ENCODE data around the gene BCAS4. TPM values are rescaled to one million over a fixed set of nuclear protein-coding genes. Genes with fewer than 3 reads are reported as not detected.

BCAS4 gene
- total RNA-seq, 1 donor from 2014 or later, result 46.7 TPM

DNA sequence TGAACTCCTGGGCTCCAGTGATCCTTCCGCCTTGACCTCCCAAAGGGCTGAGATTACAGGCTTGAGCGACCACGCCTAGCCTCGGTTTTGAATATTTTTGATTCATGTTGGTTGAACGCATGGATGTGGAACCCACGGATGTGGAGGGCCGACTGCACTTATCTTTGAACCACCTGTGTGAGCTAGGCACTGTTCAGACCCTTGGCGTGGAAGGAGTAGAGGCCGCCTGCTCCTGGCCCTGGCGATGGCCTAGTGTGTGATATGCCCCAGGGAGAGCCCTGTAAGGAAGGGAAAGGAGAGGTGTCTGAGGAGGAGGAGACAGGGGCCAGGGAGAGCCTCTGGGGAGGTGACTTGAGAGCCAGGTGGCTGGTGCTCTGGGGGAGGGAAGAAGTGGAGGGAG is 64.3 kb downstream of the BCAS4 start:
- CTCF ChIA-PET, result no interaction called here
- no peak for TF ChIP-seq CTCF (IDR thresholded peaks at IDR 0.05)
- DNase-seq (no peak), ATAC-seq (ENCODE audit: low read depth) (peak; percentile 60)
- intact Hi-C loops (cut with micrococcal nuclease), result loop anchor here (2.0 kb wide), 1 partner anchor 14 kb away; no protein-coding TSS in a partner anchor
- POLR2A ChIA-PET, result interaction anchor here (0.6 to 1.4 kb wide), 4 partner anchors 14 to 340 kb away, joined by 3 to 4 read pairs (median 4); no protein-coding TSS in a partner anchor
- Mint-ChIP-seq H3K4me1 (peaks cover 26% of the 10 kb centered on the region), H3K9me3 (no peaks in the 10 kb centered on the region), H3K4me3 (peak overlapping the region; percentile 24), H3K36me3 (ENCODE audit: low read depth) (peaks cover 47% of the 10 kb centered on the region), H3K27ac (peak overlapping the region; percentile 75), H3K27me3 (no peaks in the 10 kb centered on the region)

- H3K27ac Mint-ChIP-seq, result no peak overlapping the region
- TF ChIP-seq CTCF (IDR thresholded peaks at IDR 0.05), result no peak
Measured at GRCh38 chr20:50861012-50861411, 66.2 kb downstream of the BCAS4 start.

DNA sequence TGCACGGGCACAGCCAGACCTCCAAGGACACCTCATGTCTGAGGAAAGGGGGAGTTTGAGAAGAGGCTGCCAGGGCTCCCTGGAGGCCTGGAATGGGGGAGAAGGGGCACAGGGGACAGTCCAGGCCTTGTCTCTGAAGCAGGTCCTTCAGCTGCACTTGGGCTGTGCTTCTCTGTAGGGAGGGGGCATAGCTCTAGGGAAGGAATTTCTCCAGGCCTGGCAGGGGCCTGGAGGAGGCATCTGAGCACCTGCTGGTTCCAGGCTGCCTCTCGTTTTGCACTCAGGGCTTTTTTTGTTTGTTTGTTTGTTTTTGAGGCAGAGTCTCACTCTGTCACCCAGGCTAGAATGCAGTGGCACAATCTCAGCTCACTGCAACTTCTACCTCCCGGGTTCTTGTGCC is 67.7 kb downstream of the BCAS4 start:
- H3K4me3 Mint-ChIP-seq, result no peak overlapping the region
- H3K4me1 Mint-ChIP-seq, result peaks cover 22% of the 10 kb centered on the region
- no peak for ATAC-seq (ENCODE audit: low read depth)
- H3K36me3 Mint-ChIP-seq (ENCODE audit: low read depth), result peaks cover 38% of the 10 kb centered on the region
- no peaks in the 10 kb centered on the region for H3K9me3 Mint-ChIP-seq
- CTCF ChIA-PET, result interaction anchor here (0.6 to 1.3 kb wide), 2 partner anchors 44 to 69 kb away, joined by 3 read pairs; no protein-coding TSS in a partner anchor
- intact Hi-C loops (cut with micrococcal nuclease), result loop anchor here (5.0 kb wide), 1 partner anchor 40 kb away; no protein-coding TSS in a partner anchor
- POLR2A ChIA-PET, result interaction anchor here (1.0 kb wide), 1 partner anchor 14 kb away, joined by 10 read pairs; no protein-coding TSS in a partner anchor
- no peak for DNase-seq
- no peak for TF ChIP-seq CTCF (IDR thresholded peaks at IDR 0.05)
- no peaks in the 10 kb centered on the region for H3K27me3 Mint-ChIP-seq
- H3K27ac Mint-ChIP-seq, result no peak overlapping the region

More at GRCh38 chr20:50861012-50861411, 66.2 kb downstream of the BCAS4 start:
- ChIA-PET CTCF (no interaction called here), POLR2A (interaction anchor here (0.7 kb wide), 1 partner anchor 1243 kb away, joined by 17 read pairs; no protein-coding TSS in a partner anchor)
- H3K4me1 Mint-ChIP-seq, result peaks cover 22% of the 10 kb centered on the region
- DNase-seq (no peak), ATAC-seq (ENCODE audit: low read depth) (no peak)
- intact Hi-C loops (cut with micrococcal nuclease), result loop anchor here (5.0 kb wide), 1 partner anchor 41 kb away; no protein-coding TSS in a partner anchor
- H3K9me3 Mint-ChIP-seq, result no peaks in the 10 kb centered on the region
- H3K4me3 Mint-ChIP-seq, result no peak overlapping the region
- peaks cover 34% of the 10 kb centered on the region for H3K36me3 Mint-ChIP-seq (ENCODE audit: low read depth)
- H3K27me3 Mint-ChIP-seq, result no peaks in the 10 kb centered on the region

DNA sequence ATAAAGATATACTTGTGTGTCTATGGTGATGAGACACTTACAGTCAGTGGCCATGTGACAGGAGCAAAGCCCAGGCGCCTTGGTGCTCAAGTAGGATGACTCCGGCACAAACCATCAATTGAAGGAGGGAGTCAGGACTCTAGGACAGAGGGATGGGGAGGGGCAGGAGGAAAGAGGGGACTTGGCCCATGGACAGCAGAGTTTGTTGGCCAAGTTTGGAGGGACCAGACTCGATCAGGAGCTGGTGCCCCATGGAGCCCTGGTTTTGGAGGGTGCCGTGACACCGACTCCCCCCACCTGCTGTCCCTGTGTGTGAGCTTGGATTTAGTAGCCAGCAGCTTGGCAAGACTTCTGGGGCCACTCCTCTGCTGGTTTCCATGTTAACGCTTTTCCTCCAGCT is 70.3 kb downstream of the BCAS4 start:
- H3K36me3 Mint-ChIP-seq (ENCODE audit: low read depth), result peaks cover 44% of the 10 kb centered on the region
- H3K27me3 Mint-ChIP-seq, result no peaks in the 10 kb centered on the region
- H3K9me3 Mint-ChIP-seq, result no peaks in the 10 kb centered on the region
- ChIA-PET POLR2A (no interaction called here), CTCF (interaction anchor here (0.9 kb wide), 1 partner anchor 64 kb away, joined by 3 read pairs; no protein-coding TSS in a partner anchor)
- H3K4me1 Mint-ChIP-seq, result peaks cover 4% of the 10 kb centered on the region
- ATAC-seq (ENCODE audit: low read depth) (no peak), DNase-seq (no peak)
- H3K27ac Mint-ChIP-seq, result no peak overlapping the region
- intact Hi-C loops (cut with micrococcal nuclease), result no loop called here
- no peak for TF ChIP-seq CTCF (IDR thresholded peaks at IDR 0.05)
- no peak overlapping the region for H3K4me3 Mint-ChIP-seq

GRCh38 chr20:50865591-50865990 is 70.7 kb downstream of the BCAS4 start:
- ATAC-seq (ENCODE audit: low read depth) (no peak), DNase-seq (no peak)
- no peak overlapping the region for H3K27ac Mint-ChIP-seq
- CTCF ChIA-PET, result interaction anchor here (0.9 kb wide), 1 partner anchor 64 kb away, joined by 3 read pairs; no protein-coding TSS in a partner anchor
- peaks cover 2% of the 10 kb centered on the region for H3K4me1 Mint-ChIP-seq
- POLR2A ChIA-PET, result interaction anchor here (1.0 kb wide), 1 partner anchor 44 kb away, joined by 4 read pairs; no protein-coding TSS in a partner anchor
- peaks cover 42% of the 10 kb centered on the region for H3K36me3 Mint-ChIP-seq (ENCODE audit: low read depth)
- no peaks in the 10 kb centered on the region for H3K27me3 Mint-ChIP-seq
- TF ChIP-seq CTCF (IDR thresholded peaks at IDR 0.05), result no peak
- no peak overlapping the region for H3K4me3 Mint-ChIP-seq
- no peaks in the 10 kb centered on the region for H3K9me3 Mint-ChIP-seq
- intact Hi-C loops (cut with micrococcal nuclease), result no loop called here
